ENCODE measurements around the gene STYK1.
"Not testable (repeated sequence)": the region's sequence is repeated elsewhere in the genome, so short reads cannot be mapped to it uniquely, and the experiment has no call there.

The STYK1 gene

GRCh38 chr12:10618338-10618987, 55.4 kb downstream of the STYK1 start:
- DNase-seq: no peak

GRCh38 chr12:10617863-10618262, 56.0 kb downstream of the STYK1 start:
- DNase-seq: no peak

- no peak for DNase-seq
Measured at GRCh38 chr12:10615532-10615931, 58.3 kb downstream of the STYK1 start.

GRCh38 chr12:10614056-10614370, 59.8 kb downstream of the STYK1 start:
- DNase-seq: peak; percentile 53

GRCh38 chr12:10613349-10614055, 60.4 kb downstream of the STYK1 start, which contains the start of gene MAGOHB:
MAGOHB (minus strand) TSS chr12:10613609; CDS start chr12:10613532, 77 bp downstream.
- peak; percentile 95 for DNase-seq

- peak; percentile 62 for DNase-seq
Measured at GRCh38 chr12:10612984-10613348, 60.9 kb downstream of the STYK1 start.

GRCh38 chr12:10612110-10612509, 61.7 kb downstream of the STYK1 start:
- DNase-seq: no peak

GRCh38 chr12:10611258-10611657, 62.6 kb downstream of the STYK1 start:
- not testable (repeated sequence) for DNase-seq

GRCh38 chr12:10610188-10610587, 63.7 kb downstream of the STYK1 start:
- no peak for DNase-seq

GRCh38 chr12:10607885-10608458, 65.9 kb downstream of the STYK1 start:
- DNase-seq: no peak

- DNase-seq: no peak
Measured at GRCh38 chr12:10601860-10602259, 72.0 kb downstream of the STYK1 start.

GRCh38 chr12:10600988-10601387, 72.9 kb downstream of the STYK1 start:
- no peak for DNase-seq

- DNase-seq: no peak
Measured at GRCh38 chr12:10595881-10596280, 78.0 kb downstream of the STYK1 start.

GRCh38 chr12:10590966-10591365, 82.9 kb downstream of the STYK1 start:
- no peak for DNase-seq

GRCh38 chr12:10584415-10584814, 89.4 kb downstream of the STYK1 start:
- no peak for DNase-seq

GRCh38 chr12:10582704-10583103, 91.1 kb downstream of the STYK1 start:
- DNase-seq: no peak

GRCh38 chr12:10582133-10582532, 91.7 kb downstream of the STYK1 start:
- DNase-seq: not testable (repeated sequence)

GRCh38 chr12:10574307-10574706, 99.5 kb downstream of the STYK1 start:
- no peak for DNase-seq

GRCh38 chr12:10572021-10572490, 101.8 kb downstream of the STYK1 start:
- not testable (repeated sequence) for DNase-seq

- DNase-seq: no peak
Measured at GRCh38 chr12:10571141-10571540, 102.7 kb downstream of the STYK1 start.

Data from midbrain (tissue), 1 donor.